Mesothelial cell of epicardium (in vitro differentiated cells): ENCODE measurements around the gene DLG3. TPM values are rescaled to one million over a fixed set of nuclear protein-coding genes. Genes with fewer than 3 reads are reported as not detected.

Experiments
- DNase-seq, 2 experiments: peaks; one replicate each; pipeline ENCODE4 v3.0.0; 2021; ENCODE audit warnings: low spot score in 2 of 2; ENCODE audit not compliant: unreplicated experiment in 2 of 2
- H3K27ac Mint-ChIP-seq: 2 replicates; pipeline ENCODE4 v1.8.0; 2021; ENCODE audit warnings: mixed read lengths
- H3K27me3 Mint-ChIP-seq: 2 replicates; pipeline ENCODE4 v1.8.0; 2021; ENCODE audit warnings: low read depth, mixed read lengths
- H3K36me3 Mint-ChIP-seq: 2 replicates; pipeline ENCODE4 v1.8.0; 2021; ENCODE audit warnings: mixed read lengths
- H3K4me1 Mint-ChIP-seq: 2 replicates; pipeline ENCODE4 v1.8.0; 2021; ENCODE audit warnings: mixed read lengths
- H3K4me3 Mint-ChIP-seq: 2 replicates; pipeline ENCODE4 v1.8.0; 2021; ENCODE audit warnings: mild to moderate bottlenecking, moderate library complexity, mixed read lengths
- H3K9me3 Mint-ChIP-seq: 2 replicates; pipeline ENCODE4 v1.8.0; 2021; ENCODE audit warnings: mixed read lengths
- total RNA-seq: library from RNA; stranded (reverse); gene quantifications from 3 replicates; pipeline ENCODE4 v1.2.1, GENCODE V29; 2021
- TF ChIP-seq, protein P1 (sequence below): fragments of 200-600 bp; sonication (generic); IDR thresholded peaks from one replicate; pipeline ENCODE4 v1.5.0; 2021; ENCODE audit warnings: antibody characterized with exemption; ENCODE audit not compliant: unreplicated experiment

Gene DLG3
- total RNA-seq, 1 donor from 2014 or later: 39.1 TPM

DNA sequence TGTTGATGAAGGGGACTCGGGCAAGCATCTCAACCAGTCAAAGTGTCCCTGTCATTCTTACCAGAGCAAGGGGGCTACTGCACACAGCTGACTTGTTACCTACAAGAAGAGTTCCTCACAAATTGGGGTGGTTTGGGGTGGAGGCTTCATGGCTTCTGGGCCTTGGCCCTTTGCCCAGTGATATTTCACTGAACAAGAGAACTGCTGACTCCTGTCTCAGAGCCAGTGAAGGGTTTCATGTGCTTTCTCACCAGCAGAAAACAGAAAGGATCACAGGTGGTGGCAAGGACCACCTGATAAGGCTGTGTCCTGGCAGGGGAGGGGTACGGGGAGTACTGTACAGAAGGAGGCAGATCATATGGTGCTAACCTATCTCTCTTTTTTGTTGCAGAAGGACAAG is 53.5 kb downstream of the DLG3 start:
- H3K36me3 Mint-ChIP-seq: peaks cover 25% of the 10 kb centered on the region
- no peak for DNase-seq
- H3K4me3 Mint-ChIP-seq: no peak overlapping the region
- H3K9me3 Mint-ChIP-seq: peaks cover 7% of the 10 kb centered on the region
- H3K27ac Mint-ChIP-seq: no peak overlapping the region
- TF ChIP-seq, protein P1, sequence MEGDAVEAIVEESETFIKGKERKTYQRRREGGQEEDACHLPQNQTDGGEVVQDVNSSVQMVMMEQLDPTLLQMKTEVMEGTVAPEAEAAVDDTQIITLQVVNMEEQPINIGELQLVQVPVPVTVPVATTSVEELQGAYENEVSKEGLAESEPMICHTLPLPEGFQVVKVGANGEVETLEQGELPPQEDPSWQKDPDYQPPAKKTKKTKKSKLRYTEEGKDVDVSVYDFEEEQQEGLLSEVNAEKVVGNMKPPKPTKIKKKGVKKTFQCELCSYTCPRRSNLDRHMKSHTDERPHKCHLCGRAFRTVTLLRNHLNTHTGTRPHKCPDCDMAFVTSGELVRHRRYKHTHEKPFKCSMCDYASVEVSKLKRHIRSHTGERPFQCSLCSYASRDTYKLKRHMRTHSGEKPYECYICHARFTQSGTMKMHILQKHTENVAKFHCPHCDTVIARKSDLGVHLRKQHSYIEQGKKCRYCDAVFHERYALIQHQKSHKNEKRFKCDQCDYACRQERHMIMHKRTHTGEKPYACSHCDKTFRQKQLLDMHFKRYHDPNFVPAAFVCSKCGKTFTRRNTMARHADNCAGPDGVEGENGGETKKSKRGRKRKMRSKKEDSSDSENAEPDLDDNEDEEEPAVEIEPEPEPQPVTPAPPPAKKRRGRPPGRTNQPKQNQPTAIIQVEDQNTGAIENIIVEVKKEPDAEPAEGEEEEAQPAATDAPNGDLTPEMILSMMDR: no peak
- H3K4me1 Mint-ChIP-seq: no peaks in the 10 kb centered on the region
- no peaks in the 10 kb centered on the region for H3K27me3 Mint-ChIP-seq

DNA sequence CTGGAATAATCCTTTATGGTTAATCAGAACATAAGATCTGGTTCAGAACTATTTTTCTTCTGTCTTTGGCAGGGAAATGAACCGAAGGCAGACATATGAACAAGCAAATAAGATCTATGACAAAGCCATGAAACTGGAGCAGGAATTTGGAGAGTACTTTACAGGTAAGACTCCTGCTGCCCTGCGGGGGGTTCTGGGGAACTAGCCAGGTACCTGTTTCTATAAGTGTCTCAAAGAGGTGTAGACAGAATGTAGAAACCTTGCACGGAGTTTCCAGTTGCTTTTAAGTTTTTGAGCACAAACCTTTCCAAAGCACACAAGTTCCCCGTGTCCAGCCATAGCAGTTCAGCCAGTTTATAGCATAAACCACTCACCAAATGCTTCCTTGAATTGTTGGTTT is 56.2 kb downstream of the DLG3 start:
- H3K27me3 Mint-ChIP-seq: no peaks in the 10 kb centered on the region
- no peak overlapping the region for H3K4me3 Mint-ChIP-seq
- H3K9me3 Mint-ChIP-seq: peaks cover 7% of the 10 kb centered on the region
- no peaks in the 10 kb centered on the region for H3K4me1 Mint-ChIP-seq
- TF ChIP-seq, protein P1: no peak
- no peak overlapping the region for H3K27ac Mint-ChIP-seq
- H3K36me3 Mint-ChIP-seq: peaks cover 19% of the 10 kb centered on the region
- no peak for DNase-seq

DNA sequence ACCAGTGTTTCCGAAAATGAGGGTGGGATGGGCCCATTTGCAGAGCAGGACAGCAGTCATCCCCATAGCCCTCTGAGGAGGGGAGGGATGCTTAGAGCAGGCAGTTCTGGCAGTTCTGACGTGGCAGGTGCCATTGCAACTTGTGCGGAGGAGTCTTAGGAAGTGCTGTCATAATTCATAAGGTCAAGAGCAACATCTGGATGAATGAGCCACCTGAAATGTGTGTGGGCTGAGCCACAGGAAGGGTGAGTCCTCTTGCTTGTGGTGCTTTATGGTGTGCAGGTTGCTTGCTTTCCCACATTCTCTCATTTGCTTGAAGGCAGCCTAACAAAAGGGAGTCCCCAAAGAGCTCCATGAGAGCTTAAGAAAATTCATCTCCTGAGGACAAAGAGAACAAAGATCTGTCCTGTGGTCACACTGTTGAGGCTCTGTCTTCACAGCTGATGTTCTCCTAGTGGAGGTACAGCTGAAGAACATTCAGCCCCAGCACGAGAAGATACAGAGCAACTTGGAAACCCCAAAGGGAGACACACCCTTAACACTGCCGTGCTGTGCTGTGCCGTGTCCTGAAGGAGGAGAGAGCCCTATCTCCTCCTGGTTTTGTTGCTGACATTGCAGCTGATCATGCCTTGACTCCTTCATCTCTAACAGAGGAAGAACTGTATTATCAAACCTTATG is 60.3 kb downstream of the DLG3 start:
- Mint-ChIP-seq H3K27me3 (no peaks in the 10 kb centered on the region), H3K4me3 (no peak overlapping the region), H3K27ac (no peak overlapping the region), H3K36me3 (peaks cover 10% of the 10 kb centered on the region), H3K4me1 (peaks cover 7% of the 10 kb centered on the region), H3K9me3 (peaks cover 14% of the 10 kb centered on the region)
- TF ChIP-seq, protein P1: no peak
- no peak for DNase-seq

DNA sequence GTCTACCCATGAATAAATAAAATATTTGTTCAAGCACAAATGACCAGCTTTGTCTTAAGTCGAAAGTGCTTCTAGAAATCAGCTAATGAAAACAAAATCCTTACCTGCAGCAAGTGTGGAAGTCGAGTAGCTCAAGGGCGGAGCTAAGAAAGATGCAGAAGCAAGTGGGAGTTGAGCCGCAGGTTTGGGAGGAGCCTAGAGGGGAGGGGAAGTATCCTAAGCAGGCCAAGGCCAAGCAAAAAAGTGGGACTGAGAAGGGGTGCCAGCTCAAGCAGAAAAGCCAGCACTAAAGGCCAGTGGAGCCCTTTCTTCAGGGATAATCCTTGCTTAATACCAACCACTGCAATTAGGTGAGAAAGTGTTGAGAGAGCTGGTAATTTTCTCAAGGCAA is 60.8 kb downstream of the DLG3 start:
- Mint-ChIP-seq H3K4me3 (no peak overlapping the region), H3K36me3 (peaks cover 8% of the 10 kb centered on the region), H3K9me3 (peaks cover 14% of the 10 kb centered on the region), H3K27ac (no peak overlapping the region), H3K27me3 (no peaks in the 10 kb centered on the region), H3K4me1 (peaks cover 7% of the 10 kb centered on the region)
- DNase-seq: no peak
- TF ChIP-seq, protein P1: no peak

DNA sequence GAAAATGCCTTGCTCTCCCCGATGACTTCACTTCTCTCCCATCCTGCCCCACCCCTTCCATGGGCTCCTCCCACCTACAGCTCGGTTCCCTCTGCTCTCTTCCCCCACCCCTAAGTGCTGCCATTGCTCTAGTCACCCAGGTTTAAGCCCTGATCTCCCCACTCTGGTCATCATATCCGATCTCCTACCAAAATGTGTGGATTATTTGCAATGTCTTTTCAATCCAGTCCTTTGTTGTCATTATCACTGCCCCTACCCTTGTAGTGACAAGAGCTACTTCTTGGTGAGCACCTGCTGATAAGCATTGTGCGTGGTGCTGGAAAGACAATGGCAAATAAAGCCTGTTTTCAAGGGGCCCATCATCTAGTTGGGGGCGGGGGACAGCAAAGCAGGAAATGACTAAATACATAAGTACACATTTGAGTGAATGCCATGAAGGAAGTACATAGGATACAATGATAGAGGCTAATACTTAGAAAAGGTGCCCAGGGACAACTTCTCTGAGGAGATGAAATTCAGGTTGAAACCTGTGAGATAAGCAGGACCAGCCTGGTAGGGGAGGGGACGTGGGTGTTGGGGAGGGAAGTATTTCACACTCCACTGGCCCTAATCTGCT is 63.8 kb downstream of the DLG3 start:
- H3K4me3 Mint-ChIP-seq: no peak overlapping the region
- peaks cover 18% of the 10 kb centered on the region for H3K9me3 Mint-ChIP-seq
- no peak overlapping the region for H3K27ac Mint-ChIP-seq
- TF ChIP-seq, protein P1: no peak
- peaks cover 7% of the 10 kb centered on the region for H3K4me1 Mint-ChIP-seq
- no peaks in the 10 kb centered on the region for H3K27me3 Mint-ChIP-seq
- DNase-seq: no peak
- H3K36me3 Mint-ChIP-seq: no peaks in the 10 kb centered on the region
